Measurements from ENCODE around the gene KCNH1. TPM values are rescaled to one million over a fixed set of nuclear protein-coding genes. Genes with fewer than 3 reads are reported as not detected.

The KCNH1 gene
- total and polyA plus RNA-seq, 2 experiments from 2014 or later = 0.28 TPM; not detected in 1

GRCh38 chr1:211145944-211146343, 12.0 kb upstream of the KCNH1 start:
- H2AFZ ChIP-seq = no peak overlapping the region
- H3K27me3 ChIP-seq (ENCODE audit: insufficient read depth) = no peaks in the 10 kb centered on the region
- no peaks in the 10 kb centered on the region for H3K36me3 ChIP-seq (ENCODE audit: insufficient read depth)
- no peak overlapping the region for H3K27ac ChIP-seq (ENCODE audit: low read depth)
- no peak overlapping the region for H3K4me2 ChIP-seq
- H3K4me1 Mint-ChIP-seq = peaks cover 2% of the 10 kb centered on the region; the same call in 1 of the 3 replicates
- no peaks in the 10 kb centered on the region for H3K4me1 ChIP-seq (ENCODE audit: insufficient read depth)
- no peak for ATAC-seq
- no peak overlapping the region for H3K27ac Mint-ChIP-seq
- H3K9me3 Mint-ChIP-seq = no peaks in the 10 kb centered on the region
- H3K9me2 ChIP-seq (ENCODE audit: insufficient read depth) = no peaks in the 10 kb centered on the region
- no peak overlapping the region for H3K4me3 Mint-ChIP-seq
- no peaks in the 10 kb centered on the region for H3K79me2 ChIP-seq (replicated peaks; ENCODE audit: insufficient read depth)
- H3K4me3 ChIP-seq = no peak overlapping the region
- no peaks in the 10 kb centered on the region for H3F3A ChIP-seq (replicated peaks; ENCODE audit: low read depth)
- H4K20me1 ChIP-seq (replicated peaks; ENCODE audit: insufficient read depth) = no peaks in the 10 kb centered on the region
- no peaks in the 10 kb centered on the region for H3K27me3 Mint-ChIP-seq (ENCODE audit: insufficient read depth, low read depth, poor library complexity)
- DNase-seq (ENCODE audit: low spot score) = no peak
- TF ChIP-seq EZH2 (IDR thresholded peaks at IDR 0.05; ENCODE audit: low read depth, unreplicated experiment) = no peak
- TF ChIP-seq CREB1 (CRISPR knock-in tag; IDR thresholded peaks at IDR 0.05; ENCODE audit: low read depth) = no peak
- TF ChIP-seq, protein P1, sequence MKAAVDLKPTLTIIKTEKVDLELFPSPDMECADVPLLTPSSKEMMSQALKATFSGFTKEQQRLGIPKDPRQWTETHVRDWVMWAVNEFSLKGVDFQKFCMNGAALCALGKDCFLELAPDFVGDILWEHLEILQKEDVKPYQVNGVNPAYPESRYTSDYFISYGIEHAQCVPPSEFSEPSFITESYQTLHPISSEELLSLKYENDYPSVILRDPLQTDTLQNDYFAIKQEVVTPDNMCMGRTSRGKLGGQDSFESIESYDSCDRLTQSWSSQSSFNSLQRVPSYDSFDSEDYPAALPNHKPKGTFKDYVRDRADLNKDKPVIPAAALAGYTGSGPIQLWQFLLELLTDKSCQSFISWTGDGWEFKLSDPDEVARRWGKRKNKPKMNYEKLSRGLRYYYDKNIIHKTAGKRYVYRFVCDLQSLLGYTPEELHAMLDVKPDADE (IDR thresholded peaks at IDR 0.05) = no peak
- TF ChIP-seq STAT1 (IDR thresholded peaks at IDR 0.05; ENCODE audit: unreplicated experiment) = no peak
- no peak for TF ChIP-seq JUNB (IDR thresholded peaks at IDR 0.05; ENCODE audit: unreplicated experiment)
- TF ChIP-seq POLR2AphosphoS5 (IDR thresholded peaks at IDR 0.05; ENCODE audit: low read depth) = no peak
- TF ChIP-seq, protein P2, sequence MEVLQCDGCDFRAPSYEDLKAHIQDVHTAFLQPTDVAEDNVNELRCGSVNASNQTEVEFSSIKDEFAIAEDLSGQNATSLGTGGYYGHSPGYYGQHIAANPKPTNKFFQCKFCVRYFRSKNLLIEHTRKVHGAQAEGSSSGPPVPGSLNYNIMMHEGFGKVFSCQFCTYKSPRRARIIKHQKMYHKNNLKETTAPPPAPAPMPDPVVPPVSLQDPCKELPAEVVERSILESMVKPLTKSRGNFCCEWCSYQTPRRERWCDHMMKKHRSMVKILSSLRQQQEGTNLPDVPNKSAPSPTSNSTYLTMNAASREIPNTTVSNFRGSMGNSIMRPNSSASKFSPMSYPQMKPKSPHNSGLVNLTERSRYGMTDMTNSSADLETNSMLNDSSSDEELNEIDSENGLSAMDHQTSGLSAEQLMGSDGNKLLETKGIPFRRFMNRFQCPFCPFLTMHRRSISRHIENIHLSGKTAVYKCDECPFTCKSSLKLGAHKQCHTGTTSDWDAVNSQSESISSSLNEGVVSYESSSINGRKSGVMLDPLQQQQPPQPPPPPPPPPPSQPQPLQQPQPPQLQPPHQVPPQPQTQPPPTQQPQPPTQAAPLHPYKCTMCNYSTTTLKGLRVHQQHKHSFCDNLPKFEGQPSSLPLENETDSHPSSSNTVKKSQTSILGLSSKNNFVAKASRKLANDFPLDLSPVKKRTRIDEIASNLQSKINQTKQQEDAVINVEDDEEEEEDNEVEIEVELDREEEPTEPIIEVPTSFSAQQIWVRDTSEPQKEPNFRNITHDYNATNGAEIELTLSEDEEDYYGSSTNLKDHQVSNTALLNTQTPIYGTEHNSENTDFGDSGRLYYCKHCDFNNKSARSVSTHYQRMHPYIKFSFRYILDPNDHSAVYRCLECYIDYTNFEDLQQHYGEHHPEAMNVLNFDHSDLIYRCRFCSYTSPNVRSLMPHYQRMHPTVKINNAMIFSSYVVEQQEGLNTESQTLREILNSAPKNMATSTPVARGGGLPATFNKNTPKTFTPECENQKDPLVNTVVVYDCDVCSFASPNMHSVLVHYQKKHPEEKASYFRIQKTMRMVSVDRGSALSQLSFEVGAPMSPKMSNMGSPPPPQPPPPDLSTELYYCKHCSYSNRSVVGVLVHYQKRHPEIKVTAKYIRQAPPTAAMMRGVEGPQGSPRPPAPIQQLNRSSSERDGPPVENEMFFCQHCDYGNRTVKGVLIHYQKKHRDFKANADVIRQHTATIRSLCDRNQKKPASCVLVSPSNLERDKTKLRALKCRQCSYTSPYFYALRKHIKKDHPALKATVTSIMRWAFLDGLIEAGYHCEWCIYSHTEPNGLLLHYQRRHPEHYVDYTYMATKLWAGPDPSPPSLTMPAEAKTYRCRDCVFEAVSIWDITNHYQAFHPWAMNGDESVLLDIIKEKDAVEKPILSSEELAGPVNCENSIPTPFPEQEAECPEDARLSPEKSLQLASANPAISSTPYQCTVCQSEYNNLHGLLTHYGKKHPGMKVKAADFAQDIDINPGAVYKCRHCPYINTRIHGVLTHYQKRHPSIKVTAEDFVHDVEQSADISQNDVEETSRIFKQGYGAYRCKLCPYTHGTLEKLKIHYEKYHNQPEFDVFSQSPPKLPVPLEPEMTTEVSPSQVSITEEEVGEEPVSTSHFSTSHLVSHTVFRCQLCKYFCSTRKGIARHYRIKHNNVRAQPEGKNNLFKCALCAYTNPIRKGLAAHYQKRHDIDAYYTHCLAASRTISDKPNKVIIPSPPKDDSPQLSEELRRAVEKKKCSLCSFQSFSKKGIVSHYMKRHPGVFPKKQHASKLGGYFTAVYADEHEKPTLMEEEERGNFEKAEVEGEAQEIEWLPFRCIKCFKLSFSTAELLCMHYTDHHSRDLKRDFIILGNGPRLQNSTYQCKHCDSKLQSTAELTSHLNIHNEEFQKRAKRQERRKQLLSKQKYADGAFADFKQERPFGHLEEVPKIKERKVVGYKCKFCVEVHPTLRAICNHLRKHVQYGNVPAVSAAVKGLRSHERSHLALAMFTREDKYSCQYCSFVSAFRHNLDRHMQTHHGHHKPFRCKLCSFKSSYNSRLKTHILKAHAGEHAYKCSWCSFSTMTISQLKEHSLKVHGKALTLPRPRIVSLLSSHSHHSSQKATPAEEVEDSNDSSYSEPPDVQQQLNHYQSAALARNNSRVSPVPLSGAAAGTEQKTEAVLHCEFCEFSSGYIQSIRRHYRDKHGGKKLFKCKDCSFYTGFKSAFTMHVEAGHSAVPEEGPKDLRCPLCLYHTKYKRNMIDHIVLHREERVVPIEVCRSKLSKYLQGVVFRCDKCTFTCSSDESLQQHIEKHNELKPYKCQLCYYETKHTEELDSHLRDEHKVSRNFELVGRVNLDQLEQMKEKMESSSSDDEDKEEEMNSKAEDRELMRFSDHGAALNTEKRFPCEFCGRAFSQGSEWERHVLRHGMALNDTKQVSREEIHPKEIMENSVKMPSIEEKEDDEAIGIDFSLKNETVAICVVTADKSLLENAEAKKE (CRISPR knock-in tag; IDR thresholded peaks at IDR 0.05) = no peak
- TF ChIP-seq CTCF (conservative IDR thresholded peaks at IDR 0.05; ENCODE audit: low read depth in 2 of 2) = no peak
- no peaks in the 10 kb centered on the region for H3K36me3 Mint-ChIP-seq (ENCODE audit: low read depth)

Measured in GM23338 (cell line).